Caco-2 (cell line): ENCODE results near the gene CDHR2. TPM values are rescaled to one million over a fixed set of nuclear protein-coding genes. Genes with fewer than 3 reads are reported as not detected.

Source experiments
- BruUV-seq: library from RNA; stranded (reverse); fragments of 400-500 nt; replicated peaks from 2 replicates; lab custom pipeline; 2021; lab: Mats Ljungman, UMichigan
- CTCF ChIA-PET: fragments of 300-600 bp; sonication (Branson Sonifier 250); formaldehyde crosslinking; loops from one replicate; lab custom pipeline; 2022; ENCODE audit warnings: antibody characterized with exemption; lab: Charles Lee
- POLR2A ChIA-PET: fragments of 300-600 bp; sonication (Branson Sonifier 250); formaldehyde crosslinking; loops from one replicate; lab custom pipeline; 2022; ENCODE audit warnings: antibody characterized with exemption; lab: Charles Lee
- DNase-seq, 2 experiments: peaks; one replicate each; pipeline versions ENCODE4 v3.0.0 to v3.0.0-alpha.2; 2020 to 2022
- H3K27me3 ChIP-seq: replicated peaks from 2 replicates; pipeline ENCODE4 v1.6.0; 2011; ENCODE audit warnings: low read length; ENCODE audit not compliant: control insufficient read depth, insufficient read depth
- H3K36me3 ChIP-seq: 2 replicates; pipeline ENCODE4 v1.5.1; 2011; ENCODE audit warnings: low read length; ENCODE audit not compliant: control insufficient read depth, insufficient read depth
- H3K4me1 ChIP-seq: fragments of 250-450 bp; sonication (Bioruptor Pico); 2 replicates; pipeline ENCODE4 v1.5.1; 2020; ENCODE audit warnings: mild to moderate bottlenecking
- H3K4me3 ChIP-seq: 2 replicates; pipeline ENCODE4 v1.5.1; 2011; ENCODE audit warnings: low read depth, mild to moderate bottlenecking, control low read depth, low read length
- H3K9me3 ChIP-seq: fragments of 250-450 bp; sonication (Bioruptor Pico); 2 replicates; pipeline ENCODE4 v1.5.1; 2020; ENCODE audit warnings: mild to moderate bottlenecking, moderate library complexity
- H3K27ac Mint-ChIP-seq: one replicate; pipeline ENCODE4 v1.8.0; 2022; ENCODE audit warnings: mixed read lengths; ENCODE audit not compliant: unreplicated experiment
- H3K27me3 Mint-ChIP-seq: one replicate; pipeline ENCODE4 v1.8.0; 2022; ENCODE audit warnings: mixed read lengths; ENCODE audit not compliant: insufficient read depth, unreplicated experiment
- H3K36me3 Mint-ChIP-seq: one replicate; pipeline ENCODE4 v1.8.0; 2022; ENCODE audit warnings: mild to moderate bottlenecking, mixed read lengths; ENCODE audit not compliant: insufficient read depth, unreplicated experiment
- H3K4me1 Mint-ChIP-seq: one replicate; pipeline ENCODE4 v1.8.0; 2022; ENCODE audit warnings: low read depth, mixed read lengths; ENCODE audit not compliant: unreplicated experiment
- H3K4me3 Mint-ChIP-seq: one replicate; pipeline ENCODE4 v1.8.0; 2022; ENCODE audit warnings: mild to moderate bottlenecking, moderate library complexity, mixed read lengths; ENCODE audit not compliant: unreplicated experiment
- H3K9me3 Mint-ChIP-seq: one replicate; pipeline ENCODE4 v1.8.0; 2022; ENCODE audit warnings: mixed read lengths; ENCODE audit not compliant: unreplicated experiment
- intact Hi-C: fragments of 100-400 bp; cut with micrococcal nuclease; formaldehyde crosslinking; loops from one replicate; pipeline ENCODE4 v1.10.0; 2022; ENCODE audit not compliant: unreplicated experiment
- total RNA-seq: library from RNA; stranded (reverse); gene quantifications from 2 replicates; pipeline ENCODE4 v1.2.3, GENCODE V29; 2022
- TF ChIP-seq, protein P1 (sequence below), 2 experiments: fragments of 200-600 bp in 1 of 2; IDR thresholded peaks; 1 replicate in 1 of 2; 2 replicates in 1 of 2; pipeline versions ENCODE4 v1.5.1 to v1.8.0; 2011 to 2022; ENCODE audit warnings: antibody characterized with exemption in 1 of 2, control low read depth in 1 of 2, inconsistent platforms in 1 of 2, low read depth in 1 of 2, low read length in 1 of 2, mild to moderate bottlenecking in 1 of 2, moderate library complexity in 1 of 2; ENCODE audit not compliant: insufficient read depth in 1 of 2, severe bottlenecking in 1 of 2, unreplicated experiment in 1 of 2

CDHR2 gene
- total RNA-seq, 1 experiment from 2014 or later, result 0.59 TPM

DNA sequence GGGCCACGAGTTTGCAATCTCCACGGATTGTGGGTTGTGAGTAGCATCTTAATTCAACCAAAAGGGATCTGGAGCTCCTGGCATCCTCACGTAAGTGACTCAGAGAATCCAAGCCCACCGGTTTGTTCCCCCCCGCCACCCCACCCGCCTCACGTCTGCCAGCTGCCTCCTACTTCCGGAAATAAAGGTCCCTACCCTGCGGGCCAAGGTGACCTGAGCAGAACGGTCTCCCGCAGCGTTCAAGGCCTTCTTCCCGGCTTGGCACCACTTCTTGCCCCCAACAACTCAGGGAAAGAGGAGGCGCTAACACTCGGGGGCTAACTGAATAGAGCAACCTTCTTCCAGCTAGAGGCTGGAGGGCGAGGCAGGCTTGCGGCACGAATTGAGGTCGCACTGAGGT, 69.6 kb downstream of the CDHR2 start:
- Mint-ChIP-seq H3K4me3 (no peak overlapping the region), H3K9me3 (no peaks in the 10 kb centered on the region), H3K4me1 (no peaks in the 10 kb centered on the region), H3K36me3 (no peaks in the 10 kb centered on the region), H3K27me3 (peaks cover 31% of the 10 kb centered on the region), H3K27ac (no peak overlapping the region)
- ChIA-PET CTCF (interaction anchor here (0.7 kb wide), 1 partner anchor 45 kb away, joined by 5 read pairs; no protein-coding TSS in a partner anchor), POLR2A (no interaction called here)
- DNase-seq, result no peak
- intact Hi-C loops, result loop anchor here (1.0 kb wide), 1 partner anchor 44 kb away; no protein-coding TSS in a partner anchor
- BruUV-seq, result no TSS peak
- TF ChIP-seq, protein P1, sequence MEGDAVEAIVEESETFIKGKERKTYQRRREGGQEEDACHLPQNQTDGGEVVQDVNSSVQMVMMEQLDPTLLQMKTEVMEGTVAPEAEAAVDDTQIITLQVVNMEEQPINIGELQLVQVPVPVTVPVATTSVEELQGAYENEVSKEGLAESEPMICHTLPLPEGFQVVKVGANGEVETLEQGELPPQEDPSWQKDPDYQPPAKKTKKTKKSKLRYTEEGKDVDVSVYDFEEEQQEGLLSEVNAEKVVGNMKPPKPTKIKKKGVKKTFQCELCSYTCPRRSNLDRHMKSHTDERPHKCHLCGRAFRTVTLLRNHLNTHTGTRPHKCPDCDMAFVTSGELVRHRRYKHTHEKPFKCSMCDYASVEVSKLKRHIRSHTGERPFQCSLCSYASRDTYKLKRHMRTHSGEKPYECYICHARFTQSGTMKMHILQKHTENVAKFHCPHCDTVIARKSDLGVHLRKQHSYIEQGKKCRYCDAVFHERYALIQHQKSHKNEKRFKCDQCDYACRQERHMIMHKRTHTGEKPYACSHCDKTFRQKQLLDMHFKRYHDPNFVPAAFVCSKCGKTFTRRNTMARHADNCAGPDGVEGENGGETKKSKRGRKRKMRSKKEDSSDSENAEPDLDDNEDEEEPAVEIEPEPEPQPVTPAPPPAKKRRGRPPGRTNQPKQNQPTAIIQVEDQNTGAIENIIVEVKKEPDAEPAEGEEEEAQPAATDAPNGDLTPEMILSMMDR (IDR thresholded peaks at IDR 0.05; ENCODE audit: insufficient read depth in 1 of 2, low read depth in 1 of 2, low read length in 1 of 2, severe bottlenecking in 1 of 2, unreplicated experiment in 1 of 2), result no peak
- Histone ChIP-seq H3K36me3 (no peaks in the 10 kb centered on the region), H3K27me3 (peaks cover 6% of the 10 kb centered on the region), H3K4me1 (peaks cover 6% of the 10 kb centered on the region; the same call in 1 of the 2 replicates), H3K9me3 (no peaks in the 10 kb centered on the region), H3K4me3 (no peak overlapping the region)

- Histone ChIP-seq H3K9me3 (no peaks in the 10 kb centered on the region), H3K4me1 (peaks cover 6% of the 10 kb centered on the region; the same call in 1 of the 2 replicates), H3K4me3 (0 out of 2 replicates have a peak overlapping the region, but pooled peaks have one; percentile 2), H3K36me3 (no peaks in the 10 kb centered on the region), H3K27me3 (peaks cover 6% of the 10 kb centered on the region)
- BruUV-seq, result no TSS peak
- no peaks in the 10 kb centered on the region for H3K4me1 Mint-ChIP-seq
- no peaks in the 10 kb centered on the region for H3K9me3 Mint-ChIP-seq
- intact Hi-C loops, result loop anchor here (1.0 kb wide), 1 partner anchor 45 kb away; no protein-coding TSS in a partner anchor
- TF ChIP-seq, protein P1 (IDR thresholded peaks at IDR 0.05; ENCODE audit: insufficient read depth in 1 of 2, low read depth in 1 of 2, low read length in 1 of 2, severe bottlenecking in 1 of 2, unreplicated experiment in 1 of 2), result no peak
- CTCF ChIA-PET, result interaction anchor here (0.7 kb wide), 1 partner anchor 46 kb away, joined by 5 read pairs; no protein-coding TSS in a partner anchor
- POLR2A ChIA-PET, result no interaction called here
- DNase-seq, result peak; percentile 88 to 89
- peaks cover 30% of the 10 kb centered on the region for H3K27me3 Mint-ChIP-seq
- H3K4me3 Mint-ChIP-seq, result peak overlapping the region; percentile 60
- H3K36me3 Mint-ChIP-seq, result no peaks in the 10 kb centered on the region
- no peak overlapping the region for H3K27ac Mint-ChIP-seq
These were observed 70.0 kb downstream of the CDHR2 start for GRCh38 chr5:176619203-176619568.

GRCh38 chr5:176619569-176620332, 70.6 kb downstream of the CDHR2 start:
- no peak for DNase-seq
- intact Hi-C loops, result loop anchor here (1.0 kb wide), 1 partner anchor 45 kb away; no protein-coding TSS in a partner anchor
- no peaks in the 10 kb centered on the region for H3K4me1 Mint-ChIP-seq
- H3K4me3 Mint-ChIP-seq, result peak overlapping the region; percentile 60
- no peaks in the 10 kb centered on the region for H3K36me3 Mint-ChIP-seq
- Histone ChIP-seq H3K27me3 (peaks cover 6% of the 10 kb centered on the region), H3K9me3 (no peaks in the 10 kb centered on the region), H3K4me1 (peaks cover 6% of the 10 kb centered on the region; the same call in 1 of the 2 replicates), H3K4me3 (peak overlapping the region; percentile 2; the same call in 1 of the 2 replicates), H3K36me3 (no peaks in the 10 kb centered on the region)
- TF ChIP-seq, protein P1 (IDR thresholded peaks at IDR 0.05; ENCODE audit: insufficient read depth in 1 of 2, low read depth in 1 of 2, low read length in 1 of 2, severe bottlenecking in 1 of 2, unreplicated experiment in 1 of 2), result no peak
- CTCF ChIA-PET, result no interaction called here
- H3K27me3 Mint-ChIP-seq, result peaks cover 31% of the 10 kb centered on the region
- POLR2A ChIA-PET, result no interaction called here
- H3K27ac Mint-ChIP-seq, result no peak overlapping the region
- H3K9me3 Mint-ChIP-seq, result no peaks in the 10 kb centered on the region
- BruUV-seq, result no TSS peak
